Measurements from ENCODE around the gene CBLB.
A peak's percentile ranks its signal among the peaks of the same experiment; 100 is the strongest.

Gene CBLB

DNA sequence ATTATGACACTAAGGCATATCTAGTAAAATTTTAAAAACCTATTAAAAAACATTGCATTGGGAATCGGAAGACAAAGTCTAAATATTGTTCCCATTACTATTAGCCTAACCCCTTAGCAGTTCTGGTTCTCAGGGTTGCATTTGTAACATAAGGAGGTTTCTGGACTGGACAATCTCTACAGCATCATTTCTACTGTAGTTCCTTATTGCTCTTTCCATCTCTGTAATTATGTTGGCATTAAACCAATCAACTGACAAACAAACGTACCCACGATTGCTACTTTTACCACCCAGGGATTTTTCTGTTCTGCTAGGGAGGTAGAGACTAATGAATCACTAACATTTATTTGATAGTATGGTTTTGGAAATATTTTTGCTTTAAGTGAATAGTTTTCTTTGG lies 190.8 kb downstream of the CBLB start:
- no peak for DNase-seq

DNA sequence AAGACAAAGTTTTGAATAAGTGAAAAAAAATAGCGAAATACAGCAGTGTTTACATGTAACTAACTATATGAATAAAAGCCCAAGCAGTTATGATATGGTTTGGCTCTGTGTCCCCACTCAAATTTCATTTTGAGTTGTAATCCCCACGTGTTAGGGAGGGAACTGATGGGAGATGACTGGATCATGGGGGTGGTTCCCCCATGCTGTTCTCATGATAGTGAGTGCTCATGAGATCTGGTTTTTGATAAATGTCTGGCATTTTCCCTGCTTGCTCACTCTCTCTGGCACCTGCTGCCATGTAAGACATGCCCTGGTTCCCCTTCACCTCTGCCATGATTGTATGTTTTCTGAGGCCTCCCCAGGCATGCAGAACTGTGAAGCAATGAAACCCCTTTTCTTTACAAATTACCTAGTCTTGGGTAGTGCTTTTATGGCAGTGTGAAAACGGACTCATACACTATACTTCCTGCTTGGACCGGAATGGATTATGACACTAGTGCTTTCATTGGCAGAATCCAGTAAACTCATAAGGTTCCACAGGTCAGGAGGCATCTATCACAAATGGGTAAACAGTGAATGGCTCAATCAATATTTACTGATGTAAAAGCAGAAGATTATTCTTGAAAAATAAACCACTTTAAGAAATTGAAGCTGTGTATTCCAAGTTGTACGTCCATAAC lies 192.1 kb downstream of the CBLB start:
- peak in 1 of 3 donors; percentile 15 for DNase-seq

DNA sequence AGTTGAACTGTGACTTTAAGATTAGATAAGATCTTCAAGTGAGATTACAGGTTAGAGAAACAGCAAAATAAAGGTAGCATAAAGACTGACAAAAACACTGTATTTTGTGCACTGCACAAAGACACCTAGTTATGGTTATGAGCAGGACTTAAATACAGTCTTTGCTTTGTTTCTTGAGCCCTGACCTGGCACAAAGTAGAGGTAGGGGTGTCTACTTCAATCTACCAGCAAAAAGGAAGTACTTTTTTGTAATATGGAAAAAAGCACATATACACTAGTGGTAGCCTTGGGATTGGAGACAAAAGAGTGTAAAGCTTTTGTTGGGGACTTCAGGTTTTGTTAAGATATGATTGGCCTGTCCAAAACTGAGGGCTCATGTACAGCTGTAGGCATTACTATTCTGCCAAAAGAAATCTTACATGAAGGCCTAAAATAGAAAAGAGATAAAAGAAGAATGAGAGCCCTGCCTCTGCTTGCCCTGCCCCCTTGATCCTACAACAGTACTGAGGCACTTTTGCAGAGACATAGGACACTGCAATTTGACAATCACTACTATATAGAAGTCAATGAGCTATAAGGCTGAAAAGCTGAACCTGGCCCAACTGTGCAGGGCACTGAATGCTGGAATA lies 194.3 kb downstream of the CBLB start:
- no peak for DNase-seq

DNA sequence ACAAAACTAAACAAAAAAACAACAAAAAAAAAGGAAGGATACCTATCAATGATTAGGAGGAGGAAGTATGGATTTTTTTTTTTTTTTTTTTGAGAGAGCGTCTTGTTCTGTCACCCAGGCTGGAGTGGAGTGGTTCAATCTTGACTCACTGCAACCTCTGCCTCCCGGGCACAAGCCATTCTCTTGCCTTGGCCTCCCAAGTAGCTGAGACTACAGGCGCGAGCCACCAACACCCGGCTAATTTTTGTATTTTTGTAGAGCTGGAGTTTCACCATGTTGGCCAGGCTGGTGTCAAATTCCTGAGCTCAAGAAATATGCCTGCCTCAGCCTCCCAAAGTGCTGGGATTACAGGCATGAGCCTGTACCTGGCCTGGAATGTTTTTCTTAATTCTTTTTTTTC lies 195.8 kb downstream of the CBLB start:
- no peak for DNase-seq

DNA sequence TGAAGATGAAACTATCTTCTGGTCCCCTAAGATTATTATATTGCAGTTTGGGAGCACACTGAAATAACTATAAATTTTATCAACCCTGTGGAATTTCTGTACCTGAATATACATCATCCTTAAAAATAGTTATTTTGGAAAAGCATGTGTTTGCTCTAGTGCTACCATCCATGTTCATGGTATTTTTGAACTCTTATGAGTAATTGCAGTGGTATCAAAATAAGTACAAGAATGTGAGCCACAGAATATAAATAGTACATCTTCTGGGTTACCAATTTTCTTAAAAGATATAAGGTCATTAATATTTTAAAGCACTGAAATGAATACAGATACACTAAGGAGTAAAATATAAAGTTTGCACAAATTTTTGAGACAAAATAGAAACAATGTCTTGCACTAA lies 206.5 kb downstream of the CBLB start:
- DNase-seq: no peak

DNA sequence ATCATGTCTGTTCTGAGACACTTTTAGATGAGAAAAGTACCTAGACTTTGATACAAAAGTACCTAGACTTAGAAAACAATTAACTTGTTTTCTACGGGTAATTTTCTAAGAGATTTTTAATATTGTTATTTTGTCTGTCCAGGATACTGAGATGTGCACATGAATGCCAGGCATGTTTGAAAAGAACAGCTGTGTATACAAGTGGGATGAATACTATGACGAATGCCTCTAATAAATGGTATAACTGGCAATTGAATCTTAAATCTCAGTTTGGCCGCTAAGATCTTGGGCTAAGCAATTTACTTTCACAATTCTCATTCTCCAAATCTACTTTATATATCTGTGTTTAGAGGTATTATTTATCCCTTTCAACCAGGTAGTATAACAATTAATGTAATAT lies 207.4 kb downstream of the CBLB start:
- no peak for DNase-seq

DNA sequence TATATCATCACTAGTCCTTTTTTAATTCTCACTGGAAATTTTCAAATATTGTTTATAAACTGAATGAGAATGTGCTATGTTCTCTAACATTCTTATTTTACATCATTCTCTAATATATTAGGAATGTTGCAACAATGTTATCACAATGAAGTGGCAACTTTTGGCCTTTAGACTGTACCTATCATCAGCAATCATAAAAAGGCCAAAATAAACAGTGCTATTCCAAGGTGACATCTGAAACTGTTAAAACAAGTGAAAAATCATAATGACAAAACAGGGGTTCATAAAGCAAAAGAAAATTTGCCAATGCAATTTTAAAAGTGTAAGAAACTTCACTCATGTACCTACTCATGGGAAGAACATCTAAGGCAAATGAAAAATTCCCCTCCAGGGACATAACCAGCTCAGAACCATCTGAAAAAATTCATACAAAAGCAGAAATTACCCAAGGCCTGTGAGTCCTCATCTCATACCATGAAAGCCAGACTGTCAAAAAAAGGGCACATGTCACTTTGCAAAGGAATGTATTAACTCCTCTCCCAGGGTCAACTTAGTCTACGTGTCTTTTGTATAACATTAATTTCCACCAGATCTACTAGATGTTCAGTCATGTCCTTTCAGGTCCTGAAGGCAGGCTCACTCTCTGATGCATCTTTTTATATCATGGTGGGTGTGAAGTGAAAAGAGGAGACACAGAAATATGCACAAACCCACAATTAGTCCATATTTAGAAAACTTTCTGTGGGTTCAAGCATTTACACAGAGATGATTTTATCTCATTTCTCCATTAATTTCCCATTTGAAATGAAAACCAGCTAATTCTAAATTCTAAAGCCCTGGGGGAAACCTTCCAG lies 211.9 kb downstream of the CBLB start:
- DNase-seq: no peak

DNA sequence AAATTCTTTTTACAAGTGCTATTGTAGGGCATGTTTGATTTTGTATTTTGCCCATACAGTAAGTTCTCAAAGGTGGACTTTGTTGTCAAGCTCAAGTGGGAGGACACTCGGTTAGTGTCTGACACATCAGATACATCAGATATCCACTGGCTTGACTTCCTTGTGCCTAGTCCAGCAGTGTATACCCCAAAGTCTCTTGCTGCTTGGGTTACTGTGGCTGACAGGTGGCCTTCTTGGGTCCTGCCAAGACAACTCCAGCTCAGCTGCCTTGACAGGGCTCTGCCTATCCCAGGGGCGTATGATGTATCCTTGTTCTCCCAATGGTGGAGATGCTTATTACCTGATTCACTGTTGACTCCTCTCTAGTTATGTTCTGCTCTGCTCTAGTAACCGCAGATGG lies 214.9 kb downstream of the CBLB start:
- no peak for DNase-seq

DNA sequence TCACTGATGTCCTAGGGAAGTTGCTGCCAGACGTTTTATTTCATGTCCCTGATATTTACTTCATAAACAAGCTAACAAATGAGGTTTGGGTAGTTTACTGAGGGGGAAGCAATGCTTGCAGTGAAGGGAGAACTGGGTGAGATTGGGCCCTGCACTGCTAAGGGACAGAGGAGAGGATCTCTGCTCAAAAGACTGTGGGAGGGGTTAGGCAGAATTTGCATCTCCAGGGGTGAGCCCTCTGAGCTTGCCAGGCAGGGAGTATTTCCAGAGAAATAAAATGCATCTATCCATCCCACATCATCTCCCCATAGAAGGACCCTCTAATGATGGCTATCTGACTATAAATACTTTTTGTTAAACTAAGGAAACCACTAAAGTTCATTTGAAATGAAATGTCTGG lies 215.6 kb downstream of the CBLB start:
- no peak for DNase-seq

DNA sequence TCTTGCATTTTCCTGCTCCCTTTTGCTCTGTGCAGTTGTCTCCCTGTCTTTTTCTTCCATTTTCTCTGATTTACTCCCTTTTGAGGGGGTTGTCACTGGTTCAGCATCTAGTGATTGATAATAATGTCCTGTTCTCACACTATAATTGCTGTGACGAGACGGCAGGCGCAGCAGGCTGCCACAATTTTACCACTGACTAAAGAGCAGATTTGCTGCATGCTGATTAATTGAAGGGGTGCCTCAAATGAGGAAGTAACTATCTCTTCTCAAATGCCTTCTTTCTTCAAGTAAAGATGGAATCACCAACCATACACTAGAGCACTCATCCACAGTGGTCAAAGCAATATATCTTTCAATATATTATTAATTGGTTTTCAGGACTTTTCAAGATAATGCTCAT lies 219.3 kb downstream of the CBLB start:
- peak in 1 of 3 donors; percentile 9 for DNase-seq

DNA sequence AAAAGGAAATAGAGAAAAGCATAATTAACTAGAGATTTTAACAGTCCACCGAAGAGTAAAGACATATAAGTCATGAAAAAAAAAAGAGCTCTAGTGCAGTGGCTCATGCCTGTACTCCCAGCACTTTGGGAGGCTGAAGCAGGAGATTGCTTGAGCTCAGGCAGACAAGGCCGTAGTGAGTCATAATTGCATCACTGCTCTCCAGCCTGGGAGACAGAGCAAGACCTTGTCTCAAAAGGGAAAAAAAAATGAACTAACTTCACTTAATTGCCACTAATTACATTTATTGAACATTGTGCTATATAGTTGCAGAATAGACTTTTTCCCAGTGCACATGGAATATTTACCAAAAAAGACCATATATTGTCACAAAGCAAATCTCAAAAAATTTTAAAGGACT lies 221.8 kb downstream of the CBLB start:
- peak; percentile 71 to 84 (median 77) for DNase-seq

DNA sequence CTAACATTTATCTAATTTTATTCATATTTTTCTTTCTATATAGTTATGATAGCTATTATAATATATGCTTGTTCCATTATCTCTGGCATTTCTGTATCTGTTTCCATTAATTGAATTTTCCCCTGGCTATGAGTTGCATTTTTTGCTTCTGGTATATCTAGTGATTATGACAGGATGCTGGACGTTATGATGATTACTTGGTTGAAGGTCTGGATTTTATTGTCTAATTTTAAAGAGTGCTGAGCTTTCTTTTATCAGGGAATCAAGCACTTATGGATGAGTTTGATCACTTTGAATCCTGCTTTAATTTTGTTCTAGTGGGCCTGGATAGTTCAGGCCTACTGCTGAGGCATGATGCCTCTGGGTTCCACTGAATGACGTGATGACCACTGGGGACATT lies 229.7 kb downstream of the CBLB start:
- no peak for DNase-seq

DNA sequence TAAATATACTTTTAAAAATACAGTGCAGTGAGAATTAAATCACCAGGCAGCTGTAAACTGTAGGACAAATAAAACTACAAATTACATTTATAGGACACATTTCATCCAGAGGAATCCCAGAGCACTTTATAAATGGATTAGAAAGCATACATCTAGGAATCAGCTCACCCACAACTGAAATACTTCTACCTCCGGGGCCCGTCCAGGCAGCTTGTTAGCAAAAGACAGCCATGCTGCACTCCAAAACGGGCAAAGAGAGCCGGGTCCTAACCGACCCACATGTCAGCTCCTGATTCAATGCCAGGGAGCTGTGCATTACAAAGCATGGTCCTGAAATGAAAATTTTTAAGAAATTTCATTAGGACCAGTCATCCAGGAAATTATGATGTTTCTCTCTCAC lies 234.1 kb downstream of the CBLB start:
- DNase-seq: no peak

DNA sequence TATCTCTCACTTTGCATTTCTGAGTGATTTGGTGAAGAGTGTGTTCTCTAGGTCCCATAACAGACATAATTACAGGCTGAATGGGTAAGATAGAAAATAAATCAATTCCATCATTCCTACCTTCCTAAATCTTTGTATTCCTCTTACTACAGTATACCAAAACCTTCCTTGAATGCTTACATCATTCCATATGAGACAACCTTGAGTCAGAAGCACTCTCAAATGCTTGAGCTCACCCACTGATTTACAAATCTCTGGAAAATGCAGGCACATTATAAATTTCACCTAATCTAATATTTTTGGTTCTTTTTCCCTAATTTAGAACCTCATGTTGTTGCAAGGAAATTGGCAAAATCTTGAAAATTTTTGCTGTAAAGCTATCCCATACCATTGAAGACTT lies 239.1 kb downstream of the CBLB start:
- no peak for DNase-seq

DNA sequence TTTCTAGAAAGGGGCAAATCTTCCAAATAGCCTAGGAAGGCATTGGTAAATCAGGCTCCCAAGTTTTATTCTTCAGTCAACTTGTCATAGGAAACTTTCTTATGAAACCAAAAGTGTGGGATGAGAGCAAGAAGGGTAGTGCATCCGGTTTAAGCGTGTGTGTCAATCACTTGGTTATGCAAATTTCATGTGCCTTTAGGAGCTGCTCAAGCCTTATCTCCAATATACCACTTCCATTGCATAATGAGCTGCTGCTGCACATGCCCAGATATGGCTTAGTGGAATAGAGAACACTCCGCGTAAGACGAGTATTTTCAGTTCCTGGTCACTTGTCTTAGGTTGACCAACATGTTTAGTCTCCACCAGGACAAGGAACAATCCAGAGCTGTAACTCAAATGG lies 242.1 kb downstream of the CBLB start:
- DNase-seq: no peak

DNA sequence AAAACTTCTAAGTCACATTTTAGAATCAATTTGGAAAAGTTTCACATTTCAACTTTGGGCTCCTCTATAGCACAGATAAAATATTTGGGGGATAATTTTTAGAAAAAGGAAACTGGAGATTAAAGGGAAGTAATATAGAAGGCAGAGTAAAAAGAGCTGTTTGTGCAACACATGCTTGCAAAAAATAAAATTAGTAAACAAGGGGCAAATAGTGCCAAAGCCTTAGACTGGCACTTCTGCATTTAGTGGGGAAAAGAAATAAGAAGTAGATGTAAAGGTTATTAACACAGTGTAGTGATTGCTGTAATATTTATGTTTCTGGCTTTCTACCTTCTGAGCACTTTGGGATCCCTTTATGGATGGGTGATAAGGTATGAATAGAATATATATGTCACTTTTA lies 246.6 kb downstream of the CBLB start:
- DNase-seq: peak; percentile 1 to 31 (median 24)

DNA sequence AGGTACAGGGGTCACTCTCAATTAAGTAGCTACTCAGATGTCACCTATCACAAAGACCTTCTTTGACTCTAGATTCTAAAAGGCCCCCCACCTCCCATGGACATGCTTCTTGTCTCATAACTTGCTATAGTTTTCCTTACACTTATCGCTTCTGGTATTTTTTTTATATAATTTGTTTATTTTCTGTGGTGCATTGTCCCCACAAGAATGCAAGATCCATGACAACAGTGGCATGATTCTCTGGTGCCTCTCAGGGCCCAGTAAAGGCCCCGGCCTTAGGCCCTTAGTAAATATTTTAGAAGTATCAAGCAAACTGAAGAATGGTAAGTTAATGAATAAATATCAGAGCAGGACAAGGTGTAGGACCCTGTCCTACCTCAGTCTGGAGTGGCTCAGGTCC lies 248.6 kb downstream of the CBLB start:
- no peak for DNase-seq

DNA sequence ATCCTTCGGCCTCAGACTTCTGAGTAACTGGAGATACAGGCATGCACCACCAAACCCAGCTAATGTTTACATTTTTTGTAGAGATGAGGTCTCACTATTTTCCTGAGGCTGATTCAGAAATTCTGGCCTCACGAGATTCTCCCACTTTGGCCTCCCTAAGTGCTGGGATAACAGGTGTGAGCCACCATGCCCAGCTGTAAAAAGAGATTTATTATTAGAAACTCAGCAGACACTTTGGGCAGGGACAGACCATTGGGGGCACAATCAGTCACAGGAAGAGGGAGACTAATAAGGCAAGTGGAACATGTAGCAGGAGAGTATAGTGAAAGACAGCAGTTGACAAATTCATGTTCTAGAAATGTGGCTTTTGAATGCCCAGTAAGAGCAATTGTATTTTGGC lies 249.2 kb downstream of the CBLB start:
- no peak for DNase-seq

DNA sequence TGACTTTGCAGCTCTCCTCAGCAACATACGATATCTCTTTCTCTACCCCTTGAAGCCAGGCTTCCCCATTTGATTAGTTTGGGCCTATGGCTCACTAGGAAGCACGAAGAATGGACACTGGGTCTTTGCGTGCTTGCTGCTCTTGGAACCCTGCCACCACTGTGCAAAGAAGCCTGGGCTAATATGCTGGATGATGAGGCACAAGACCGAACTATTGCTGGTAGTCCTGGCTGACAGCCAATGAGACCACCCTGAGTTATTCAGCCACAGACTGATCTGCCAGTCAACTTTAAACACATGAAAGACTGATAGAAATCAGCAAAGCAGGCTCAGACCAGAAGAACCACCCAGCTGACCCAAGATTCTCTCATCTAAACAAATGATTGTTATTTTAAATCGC lies 250.3 kb downstream of the CBLB start:
- DNase-seq: no peak

DNA sequence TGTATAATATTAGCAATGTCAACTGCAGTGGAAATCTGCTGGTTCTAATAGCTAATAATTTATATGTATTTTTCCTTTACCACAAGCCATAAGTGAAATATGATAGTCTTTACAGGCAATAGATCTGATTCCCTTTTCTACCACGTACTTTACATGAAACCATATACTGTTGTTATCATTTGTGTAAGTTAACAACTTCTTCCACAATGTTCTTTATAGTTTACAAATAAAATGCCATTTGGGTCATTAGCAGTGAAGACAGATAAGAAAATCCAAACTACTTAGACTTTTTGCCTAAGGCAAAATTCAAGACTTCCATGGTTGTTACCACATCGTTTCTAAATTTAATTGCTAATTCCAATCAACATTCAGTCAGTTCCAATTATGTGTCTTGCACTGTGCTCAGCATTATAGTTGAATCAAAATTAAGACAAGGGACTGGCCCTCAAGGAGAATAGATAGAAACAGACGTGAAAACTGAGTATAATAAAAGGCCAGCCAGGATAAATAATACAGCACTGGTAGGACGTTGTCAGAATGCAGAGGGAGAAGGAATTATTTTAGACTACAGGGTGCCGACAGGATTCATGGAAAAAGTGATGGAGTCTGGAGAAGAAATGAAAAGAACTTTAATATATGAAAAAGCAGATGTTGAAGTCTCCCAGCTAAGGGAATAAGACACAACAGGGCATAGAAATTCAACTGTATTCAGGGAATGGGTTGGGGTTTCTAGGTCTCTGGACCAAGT lies 252.3 kb downstream of the CBLB start:
- no peak for DNase-seq

DNA sequence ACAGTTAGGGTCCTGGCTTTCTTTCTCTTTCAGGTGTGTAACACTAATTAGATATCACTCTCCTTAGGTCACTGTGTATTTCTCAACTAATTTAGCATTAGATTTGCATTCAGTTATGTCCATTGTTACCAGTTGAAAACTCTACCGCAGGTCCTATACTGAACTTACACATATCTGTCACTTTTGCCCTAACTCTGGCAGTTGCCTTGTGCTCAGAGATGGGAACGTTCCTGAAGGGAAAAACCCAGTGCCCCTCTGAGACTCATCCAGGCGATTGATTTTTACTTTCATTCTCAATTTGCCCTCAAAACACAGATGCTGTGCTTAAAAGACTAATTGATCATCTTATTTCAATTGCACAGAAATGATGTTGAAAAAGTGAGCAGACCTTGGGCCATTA lies 253.0 kb downstream of the CBLB start:
- no peak for DNase-seq

DNA sequence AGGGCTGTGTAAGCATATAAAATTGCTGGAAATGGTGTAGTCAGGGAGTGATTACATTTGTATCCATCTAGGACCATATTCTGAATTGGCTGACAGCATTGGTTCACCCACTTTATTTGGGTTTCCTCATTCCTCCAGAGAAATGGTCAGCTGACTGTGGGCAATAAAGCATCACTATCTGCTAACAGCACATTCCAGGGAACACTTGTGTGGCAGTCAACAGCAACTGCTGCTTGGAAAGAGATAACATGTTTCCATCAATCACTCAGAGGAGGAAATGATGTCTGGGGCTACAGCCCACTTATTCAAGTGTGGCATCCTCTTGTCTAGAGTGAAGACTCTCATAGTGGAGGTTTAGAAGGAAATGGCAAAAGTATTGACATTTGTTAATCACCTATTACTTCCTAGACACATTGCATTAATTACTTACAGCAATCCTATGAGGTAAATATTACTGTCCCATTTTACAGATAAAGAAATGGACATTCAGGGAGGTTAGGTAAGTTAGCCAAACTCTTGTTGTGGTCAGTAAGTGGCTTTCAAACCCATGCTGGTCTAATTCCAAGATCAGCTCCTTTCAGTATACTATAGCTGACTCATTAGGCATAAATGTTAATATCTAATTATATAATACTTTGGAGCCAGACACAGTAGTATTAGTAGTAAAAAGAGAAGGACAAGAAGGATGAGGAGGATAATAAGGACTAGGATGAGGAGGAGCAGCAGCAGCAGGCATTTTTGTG lies 254.4 kb downstream of the CBLB start:
- no peak for DNase-seq

DNA sequence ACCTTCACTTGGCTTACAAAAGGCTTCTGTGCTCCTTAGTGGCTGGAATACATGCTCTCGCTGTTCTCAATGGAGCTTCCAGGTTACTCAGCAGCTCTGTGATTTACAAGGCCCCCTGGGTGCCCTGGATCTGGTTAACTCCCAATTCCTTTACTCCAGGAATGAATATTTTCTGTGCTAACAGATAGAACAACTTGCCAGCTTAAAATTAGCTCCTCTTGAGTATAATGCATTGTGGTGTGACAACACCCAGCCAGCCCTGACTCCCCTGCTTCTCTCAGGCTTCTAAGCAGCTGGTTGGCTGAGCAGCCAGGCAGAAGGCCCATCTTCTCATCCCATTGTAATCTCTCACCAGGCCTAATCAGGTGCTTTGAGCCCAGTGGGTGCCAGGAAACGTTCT lies 255.7 kb downstream of the CBLB start:
- no peak for DNase-seq

Data from suppressor macrophage treated with lipopolysaccharide for 1 hour (primary cell).